GM12874 (cell line): ENCODE data around the gene SRRM4.

Source experiments
- CTCF ChIP-seq: IDR thresholded peaks from 2 replicates; pipeline ENCODE4 v1.5.1; 2011; ENCODE audit warnings: low read depth, mild to moderate bottlenecking, control low read depth, low read length, moderate library complexity; ENCODE audit not compliant: insufficient read depth

Gene SRRM4

GRCh38 chr12:119167902-119168301 is 186.6 kb downstream of the SRRM4 start:
- TF ChIP-seq CTCF, result no peak

- TF ChIP-seq CTCF, result no peak
Measured at GRCh38 chr12:119168721-119169120, 187.4 kb downstream of the SRRM4 start.

- no peak for TF ChIP-seq CTCF
Measured at GRCh38 chr12:119169150-119169549, 187.8 kb downstream of the SRRM4 start.

GRCh38 chr12:119171291-119171690 is 189.9 kb downstream of the SRRM4 start:
- no peak for TF ChIP-seq CTCF

GRCh38 chr12:119171691-119172425 is 190.5 kb downstream of the SRRM4 start:
- no peak for TF ChIP-seq CTCF

- no peak for TF ChIP-seq CTCF
Measured at GRCh38 chr12:119175081-119175480, 193.7 kb downstream of the SRRM4 start.

- TF ChIP-seq CTCF, result no peak
Measured at GRCh38 chr12:119176267-119177055, 195.1 kb downstream of the SRRM4 start.
